GM12875 (cell line): ENCODE data around the gene ARHGAP45.

Experiments
- H3K4me3 ChIP-seq: one replicate; pipeline ENCODE4 v1.5.1; 2011; ENCODE audit warnings: low read depth, low read length, control low read depth
- CTCF ChIP-seq: IDR thresholded peaks from 2 replicates; pipeline ENCODE4 v1.5.1; 2011; ENCODE audit warnings: low read depth, mild to moderate bottlenecking, control low read depth, inconsistent platforms, low read length, moderate library complexity, borderline replicate concordance; ENCODE audit not compliant: insufficient read depth

Gene ARHGAP45

GRCh38 chr19:1087813-1088415, 20.9 kb downstream of the ARHGAP45 start:
- TF ChIP-seq CTCF: peak; percentile 20; the same call in 1 of the 2 replicates

GRCh38 chr19:1088416-1089010, 21.5 kb downstream of the ARHGAP45 start:
- TF ChIP-seq CTCF: no peak
- H3K4me3 ChIP-seq: no peak overlapping the region

More at GRCh38 chr19:1087813-1088415, 20.9 kb downstream of the ARHGAP45 start:
- no peak overlapping the region for H3K4me3 ChIP-seq

- no peak for TF ChIP-seq CTCF
These were observed 22.3 kb downstream of the ARHGAP45 start for GRCh38 chr19:1089126-1089771.

GRCh38 chr19:1089891-1090290, 22.9 kb downstream of the ARHGAP45 start:
- H3K4me3 ChIP-seq: no peak overlapping the region
- TF ChIP-seq CTCF: no peak

More at GRCh38 chr19:1089126-1089771, 22.3 kb downstream of the ARHGAP45 start:
- H3K4me3 ChIP-seq: no peak overlapping the region

- TF ChIP-seq CTCF: no peak
- H3K4me3 ChIP-seq: no peak overlapping the region
These were observed 24.0 kb downstream of the ARHGAP45 start for GRCh38 chr19:1090731-1091543.

GRCh38 chr19:1091544-1092175, 24.7 kb downstream of the ARHGAP45 start:
- no peak overlapping the region for H3K4me3 ChIP-seq
- TF ChIP-seq CTCF: no peak
